Vagina (tissue), 2 donors: ENCODE measurements around the gene CLSTN1. TPM values are rescaled to one million over a fixed set of nuclear protein-coding genes. Genes with fewer than 3 reads are reported as not detected.

Experiments
- DNase-seq, 2 donors: peaks; one replicate each; pipeline ENCODE4 v3.0.0-alpha.2; 2017; ENCODE audit errors: extremely low spot score in 2 of 2
- H3K27ac ChIP-seq: fragments of 200-600 bp; sonication (generic); one replicate; pipeline ENCODE4 v1.5.1; 2019
- H3K27me3 ChIP-seq: fragments of 200-600 bp; sonication (generic); one replicate; pipeline ENCODE4 v1.5.1; 2019
- H3K36me3 ChIP-seq, 2 donors: fragments of 200-600 bp; sonication (generic); one replicate each; pipeline ENCODE4 v1.5.1; 2017 to 2019
- H3K4me1 ChIP-seq: fragments of 200-600 bp; sonication (generic); one replicate; pipeline ENCODE4 v1.5.1; 2019
- H3K4me3 ChIP-seq, 2 donors: fragments of 200-600 bp; sonication (generic); 1 replicate in 1 of 2; 2 replicates in 1 of 2; pipeline ENCODE4 v1.5.1; 2016 to 2019
- H3K9me3 ChIP-seq: fragments of 200-600 bp; sonication (generic); one replicate; pipeline ENCODE4 v1.5.1; 2019
- CTCF ChIP-seq, 3 experiments: fragments of 450-650 bp in 2 of 3; fragments of 200-600 bp in 1 of 3; sonication (generic) in 1 of 3; IDR thresholded peaks; one replicate each; pipeline ENCODE4 v1.5.1; 2017 to 2019; ENCODE audit warnings: antibody characterized with exemption in 3 of 3, mild to moderate bottlenecking in 2 of 3, moderate library complexity in 2 of 3
- POLR2A ChIP-seq, 2 donors: fragments of 450-650 bp; IDR thresholded peaks; one replicate each; pipeline ENCODE4 v1.6.1; 2017; ENCODE audit warnings: antibody characterized with exemption in 2 of 2, mild to moderate bottlenecking in 2 of 2, moderate library complexity in 2 of 2
- POLR2AphosphoS5 ChIP-seq, 2 donors: sonication (generic); formaldehyde crosslinking; IDR thresholded peaks; one replicate each; pipeline ENCODE4 v1.9.0; 2017; ENCODE audit warnings: antibody characterized with exemption in 2 of 2, mild to moderate bottlenecking in 2 of 2, low read depth in 1 of 2; ENCODE audit not compliant: insufficient read depth in 1 of 2
- intact Hi-C: fragments of 100-400 bp; cut with DNase I; formaldehyde crosslinking; loops from one replicate; pipeline ENCODE4 v1.15.1; 2023
- total RNA-seq: library from RNA; depleted of rRNA; stranded (reverse); fragments of >200 nt; gene quantifications from one replicate; pipeline ENCODE4 v1.2.3, GENCODE V29; 2016

Gene CLSTN1
- total RNA-seq, 1 donor from 2014 or later = 96.5 TPM

- Histone ChIP-seq H3K27me3 (no peaks in the 10 kb centered on the region), H3K27ac (peak overlapping the region; percentile 21), H3K9me3 (no peaks in the 10 kb centered on the region), H3K4me3 (no peak overlapping the region), H3K4me1 (peaks cover 33% of the 10 kb centered on the region), H3K36me3 (no peaks in the 10 kb centered on the region)
- DNase-seq = peak in 1 of 2 donors; percentile 85
- no peak for TF ChIP-seq CTCF (IDR thresholded peaks at IDR 0.05)
- no peak for TF ChIP-seq POLR2A (IDR thresholded peaks at IDR 0.05)
- TF ChIP-seq POLR2AphosphoS5 (IDR thresholded peaks at IDR 0.05; ENCODE audit: insufficient read depth in 1 of 2, low read depth in 1 of 2) = no peak
- intact Hi-C loops = no loop called here
Observed at GRCh38 chr1:9842781-9843575, 19.2 kb upstream of the CLSTN1 start.

GRCh38 chr1:9842073-9842711 lies 18.4 kb upstream of the CLSTN1 start:
- intact Hi-C loops = no loop called here
- no peak overlapping the region for H3K4me3 ChIP-seq
- TF ChIP-seq POLR2A (IDR thresholded peaks at IDR 0.05) (no peak), CTCF (IDR thresholded peaks at IDR 0.05) (no peak), POLR2AphosphoS5 (IDR thresholded peaks at IDR 0.05; ENCODE audit: insufficient read depth in 1 of 2, low read depth in 1 of 2) (no peak)
- no peak overlapping the region for H3K27ac ChIP-seq
- DNase-seq = peak in 1 of 2 donors; percentile 80
- H3K4me1 ChIP-seq = peaks cover 33% of the 10 kb centered on the region
- H3K36me3 ChIP-seq = no peaks in the 10 kb centered on the region
- H3K27me3 ChIP-seq = no peaks in the 10 kb centered on the region
- no peaks in the 10 kb centered on the region for H3K9me3 ChIP-seq

- H3K9me3 ChIP-seq = no peaks in the 10 kb centered on the region
- intact Hi-C loops = no loop called here
- no peaks in the 10 kb centered on the region for H3K36me3 ChIP-seq
- TF ChIP-seq POLR2AphosphoS5 (IDR thresholded peaks at IDR 0.05; ENCODE audit: insufficient read depth in 1 of 2, low read depth in 1 of 2) (no peak), CTCF (IDR thresholded peaks at IDR 0.05) (no peak), POLR2A (IDR thresholded peaks at IDR 0.05) (no peak)
- no peak overlapping the region for H3K4me3 ChIP-seq
- H3K27me3 ChIP-seq = no peaks in the 10 kb centered on the region
- peaks cover 33% of the 10 kb centered on the region for H3K4me1 ChIP-seq
- peak in 1 of 2 donors; percentile 81 for DNase-seq
- H3K27ac ChIP-seq = no peak overlapping the region
Observed at GRCh38 chr1:9841460-9841859, 17.7 kb upstream of the CLSTN1 start.

- TF ChIP-seq POLR2A (IDR thresholded peaks at IDR 0.05) = no peak
- no peak for TF ChIP-seq POLR2AphosphoS5 (IDR thresholded peaks at IDR 0.05; ENCODE audit: insufficient read depth in 1 of 2, low read depth in 1 of 2)
- TF ChIP-seq CTCF (IDR thresholded peaks at IDR 0.05) = no peak
- peaks cover 44% of the 10 kb centered on the region for H3K4me1 ChIP-seq
- intact Hi-C loops = no loop called here
- no peak overlapping the region for H3K4me3 ChIP-seq
- no peaks in the 10 kb centered on the region for H3K36me3 ChIP-seq
- no peak overlapping the region for H3K27ac ChIP-seq
- peak in 1 of 2 donors; percentile 87 for DNase-seq
- no peaks in the 10 kb centered on the region for H3K9me3 ChIP-seq
- no peaks in the 10 kb centered on the region for H3K27me3 ChIP-seq
Observed at GRCh38 chr1:9840176-9840575, 16.4 kb upstream of the CLSTN1 start.

- no peaks in the 10 kb centered on the region for H3K36me3 ChIP-seq
- TF ChIP-seq CTCF (IDR thresholded peaks at IDR 0.05) = no peak
- no peak for TF ChIP-seq POLR2AphosphoS5 (IDR thresholded peaks at IDR 0.05; ENCODE audit: insufficient read depth in 1 of 2, low read depth in 1 of 2)
- TF ChIP-seq POLR2A (IDR thresholded peaks at IDR 0.05) = no peak
- intact Hi-C loops = no loop called here
- DNase-seq = peak in 1 of 2 donors; percentile 58
- H3K4me3 ChIP-seq = no peak overlapping the region
- H3K9me3 ChIP-seq = no peaks in the 10 kb centered on the region
- H3K4me1 ChIP-seq = peaks cover 47% of the 10 kb centered on the region
- no peaks in the 10 kb centered on the region for H3K27me3 ChIP-seq
- no peak overlapping the region for H3K27ac ChIP-seq
Observed at GRCh38 chr1:9838946-9839345, 15.2 kb upstream of the CLSTN1 start.
